K562 (cell line): ENCODE results near the gene SAXO1. TPM values are rescaled to one million over a fixed set of nuclear protein-coding genes. Genes with fewer than 3 reads are reported as not detected.
A peak's percentile ranks its signal among the peaks of the same experiment; 100 is the strongest.

Experiments
- ATAC-seq: fragments of 200-7000 bp; cut with Tn5 transposase; 3 replicates; pipeline ENCODE4 v1.9.1; 2020; ENCODE audit warnings: moderate library complexity
- BruUV-seq: library from RNA; stranded (reverse); fragments of 400-500 nt; replicated peaks from 2 replicates; lab custom pipeline; 2021; lab: Mats Ljungman, UMichigan
- CTCF ChIA-PET: fragments of 300-600 bp; formaldehyde crosslinking; extraction: SDS; loops from one replicate; lab custom pipeline; 2021; ENCODE audit warnings: low intra/inter-chr PET ratio; lab: Yijun Ruan, JAX
- POLR2A ChIA-PET: fragments of 300-600, 350-650 bp; sonication (Branson Sonifier 250); formaldehyde crosslinking; extraction: SDS; loops from one replicate; lab custom pipeline; 2021; ENCODE audit warnings: antibody characterized with exemption, inconsistent platforms; lab: Yijun Ruan, JAX
- DNase-seq, 4 experiments: peaks; one replicate each; pipeline versions ENCODE4 v3.0.0 to v3.0.0-alpha.2; 2011 to 2018; ENCODE audit warnings: low spot score in 3 of 4, mixed read lengths in 3 of 4; ENCODE audit errors: extremely low read depth in 1 of 4
- FAIRE-seq: peaks from 2 replicates; lab custom pipeline; 2011; peaks lifted over from hg19 to GRCh38; lab: Jason Lieb, UNC
- H2AFZ ChIP-seq: 2 replicates; pipeline ENCODE4 v1.6.0; 2011; ENCODE audit warnings: low read depth, low read length, control low read depth, inconsistent platforms
- H3K27ac ChIP-seq: fragments of 200-600 bp; 3 replicates; pipeline ENCODE4 v1.8.0; 2011; ENCODE audit warnings: low read depth, mild to moderate bottlenecking, control low read depth, inconsistent platforms, low read length, moderate library complexity, mixed read lengths; ENCODE audit errors: extremely low read depth
- H3K27me3 ChIP-seq, 2 experiments: fragments of 300-600 bp in 1 of 2; 2 replicates in 1 of 2; 3 replicates in 1 of 2; pipeline versions ENCODE4 v1.6.0 to v1.8.0; 2011; ENCODE audit warnings: inconsistent platforms in 2 of 2, low read length in 2 of 2, mild to moderate bottlenecking in 1 of 2, mixed read lengths in 1 of 2, moderate library complexity in 1 of 2; ENCODE audit not compliant: control insufficient read depth in 2 of 2, insufficient read depth in 2 of 2
- H3K36me3 ChIP-seq: fragments of 300-600 bp; 3 replicates; pipeline ENCODE4 v1.8.0; 2011; ENCODE audit warnings: mild to moderate bottlenecking, low read length, inconsistent platforms; ENCODE audit not compliant: control insufficient read depth, insufficient read depth
- H3K4me1 ChIP-seq, 2 experiments: fragments of 200-600 bp in 1 of 2; replicated peaks in 1 of 2; 2 replicates in 1 of 2; 3 replicates in 1 of 2; pipeline versions ENCODE4 v1.5.1 to v1.8.0; 2011; ENCODE audit warnings: inconsistent platforms in 2 of 2, low read length in 2 of 2, mild to moderate bottlenecking in 1 of 2, mixed read lengths in 1 of 2, moderate library complexity in 1 of 2; ENCODE audit not compliant: control insufficient read depth in 2 of 2, insufficient read depth in 2 of 2
- H3K4me2 ChIP-seq: 2 replicates; pipeline ENCODE4 v1.6.1; 2011; ENCODE audit warnings: low read length, control low read depth, inconsistent platforms, mixed read lengths; ENCODE audit not compliant: insufficient read depth
- H3K4me3 ChIP-seq: fragments of 200-600 bp; sonication (generic), shearing (Covaris generic); 2 replicates; pipeline ENCODE4 v1.5.1; 2016; ENCODE audit warnings: control low read depth, inconsistent platforms
- H3K79me2 ChIP-seq: fragments of 200-600 bp; 3 replicates; pipeline ENCODE4 v1.8.0; 2011; ENCODE audit warnings: low read length, inconsistent platforms; ENCODE audit not compliant: control insufficient read depth, insufficient read depth
- H3K9ac ChIP-seq, 2 experiments: 2 replicates each; pipeline versions ENCODE4 v1.6.0 to v1.6.1; 2011; ENCODE audit warnings: low read depth in 2 of 2, low read length in 2 of 2, control low read depth in 1 of 2, inconsistent platforms in 1 of 2, mild to moderate bottlenecking in 1 of 2, mixed read lengths in 1 of 2; ENCODE audit not compliant: insufficient read depth in 1 of 2
- H3K9me1 ChIP-seq: one replicate; pipeline ENCODE4 v1.6.0; 2011; ENCODE audit warnings: inconsistent platforms, mild to moderate bottlenecking, low read length, moderate library complexity; ENCODE audit not compliant: control insufficient read depth, insufficient read depth
- H3K9me3 ChIP-seq: replicated peaks from 2 replicates; pipeline ENCODE4 v1.5.1; 2011; ENCODE audit warnings: low read depth, low read length, inconsistent platforms; ENCODE audit not compliant: control insufficient read depth, insufficient read depth
- H4K20me1 ChIP-seq: replicated peaks from 2 replicates; pipeline ENCODE4 v1.6.1; 2011; ENCODE audit warnings: low read length, inconsistent platforms, mixed read lengths; ENCODE audit not compliant: control insufficient read depth, insufficient read depth
- CXXC5 ChIP-seq: fragments of 250-450 bp; sonication (Bioruptor Pico); IDR thresholded peaks from 2 replicates; pipeline ENCODE4 v1.8.0; 2022; ENCODE audit warnings: inconsistent platforms, mild to moderate bottlenecking, moderate library complexity
- RB1 ChIP-seq: fragments of 450-650 bp; IDR thresholded peaks from 2 replicates; pipeline ENCODE4 v1.6.1; 2017; ENCODE audit warnings: low read depth, mild to moderate bottlenecking
- RBFOX2 ChIP-seq: fragments of 200-400 bp; formaldehyde crosslinking; IDR thresholded peaks from 2 replicates; pipeline ENCODE4 v1.6.1; 2017; ENCODE audit warnings: low read depth, mild to moderate bottlenecking, low read length, moderate library complexity
- SIRT6 ChIP-seq: IDR thresholded peaks from one replicate; pipeline ENCODE4 v1.6.1; 2012; ENCODE audit warnings: low read depth, mild to moderate bottlenecking, control low read depth, inconsistent platforms, low read length, moderate library complexity
- UBTF ChIP-seq, 2 experiments: IDR thresholded peaks; 2 replicates each; pipeline ENCODE4 v1.6.1; 2012; ENCODE audit warnings: improper control_type of control experiment in 2 of 2, low read depth in 2 of 2, low read length in 2 of 2, borderline replicate concordance in 1 of 2
- ZC3H11A ChIP-seq: IDR thresholded peaks from 2 replicates; pipeline ENCODE4 v1.6.1; 2012; ENCODE audit warnings: low read depth, low read length, improper control_type of control experiment
- ZNF609 ChIP-seq: sonication (generic); formaldehyde crosslinking; IDR thresholded peaks from 2 replicates; pipeline ENCODE4 v1.8.1; 2023; ENCODE audit warnings: missing genetic modification reagents, mild to moderate bottlenecking, borderline replicate concordance
- ZNF696 ChIP-seq: fragments of 250-450 bp; sonication (Bioruptor Pico); conservative IDR thresholded peaks from 2 replicates; pipeline ENCODE4 v1.4.0; 2020; ENCODE audit warnings: mild to moderate bottlenecking, moderate library complexity
- ZNF76 ChIP-seq: fragments of 250-450 bp; sonication (Bioruptor Pico); IDR thresholded peaks from 2 replicates; pipeline ENCODE4 v1.4.0; 2020; ENCODE audit warnings: mild to moderate bottlenecking, moderate library complexity, borderline replicate concordance
- ZNF79 ChIP-seq: fragments of 250-450 bp; sonication (Bioruptor Pico); IDR thresholded peaks from 2 replicates; pipeline ENCODE4 v1.4.0; 2020; ENCODE audit warnings: low read depth, mild to moderate bottlenecking, moderate library complexity
- WGBS: fragments of 100-300 bp; shearing (Covaris generic); methylation state at CpG from one replicate; pipeline ENCODE4 v1.1.6; 2016; ENCODE audit warnings: low coverage, mixed read lengths; ENCODE audit not compliant: insufficient coverage; ENCODE audit errors: missing lambda C conversion rate; 5-methylcytosine and 5-hydroxymethylcytosine counted together
- in situ Hi-C: fragments of 300-500 bp; cut with MboI; formaldehyde crosslinking; loops from 4 replicates; pipeline ENCODE4 v1.15.0; 2018; ENCODE audit warnings: inconsistent platforms, mixed read lengths
- intact Hi-C: fragments of 100-400 bp; cut with micrococcal nuclease; formaldehyde crosslinking; loops from 2 replicates; pipeline ENCODE4 v1.14.2; 2022
- polyA plus RNA-seq, 8 experiments: library from polyadenylated mRNA; depleted of rRNA in 4 of 8; stranded (reverse) in 5 of 8; unstranded in 3 of 8; fragments of >200 nt; fragmentation: Nextera tagmentation in 2 of 8; fragmentation: Illumina TruSeq in 1 of 8; extraction: Ambion mirVana in 2 of 8; extraction: Trizol in 1 of 8; gene quantifications; 2 replicates each; pipeline versions ENCODE4 v1.2.1 to v1.2.3, GENCODE V29; 2011 to 2014; ENCODE audit warnings: inconsistent platforms in 1 of 8, missing spikeins in 1 of 8
- total RNA-seq, 7 experiments: library from RNA; depleted of rRNA in 6 of 7; stranded (reverse); fragments of >200 nt in 6 of 7; fragmentation: Illumina TruSeq in 2 of 7; extraction: Trizol in 2 of 7; gene quantifications; 2 replicates each; pipeline versions ENCODE4 v1.2.1 to v1.2.3, GENCODE V29; 2011 to 2021; ENCODE audit warnings: low replicate concordance in 1 of 7
- TF ChIP-seq, protein P1 (sequence below): fragments of 450-650 bp; IDR thresholded peaks from 2 replicates; pipeline ENCODE4 v1.6.1; 2016; ENCODE audit warnings: antibody characterized with exemption

SAXO1 gene
- total and polyA plus RNA-seq, 9 of the 15 experiments (the other 6 are each of a cell fraction or from before 2014, with no cell fraction given), result 0.04 TPM; not detected in 8

DNA sequence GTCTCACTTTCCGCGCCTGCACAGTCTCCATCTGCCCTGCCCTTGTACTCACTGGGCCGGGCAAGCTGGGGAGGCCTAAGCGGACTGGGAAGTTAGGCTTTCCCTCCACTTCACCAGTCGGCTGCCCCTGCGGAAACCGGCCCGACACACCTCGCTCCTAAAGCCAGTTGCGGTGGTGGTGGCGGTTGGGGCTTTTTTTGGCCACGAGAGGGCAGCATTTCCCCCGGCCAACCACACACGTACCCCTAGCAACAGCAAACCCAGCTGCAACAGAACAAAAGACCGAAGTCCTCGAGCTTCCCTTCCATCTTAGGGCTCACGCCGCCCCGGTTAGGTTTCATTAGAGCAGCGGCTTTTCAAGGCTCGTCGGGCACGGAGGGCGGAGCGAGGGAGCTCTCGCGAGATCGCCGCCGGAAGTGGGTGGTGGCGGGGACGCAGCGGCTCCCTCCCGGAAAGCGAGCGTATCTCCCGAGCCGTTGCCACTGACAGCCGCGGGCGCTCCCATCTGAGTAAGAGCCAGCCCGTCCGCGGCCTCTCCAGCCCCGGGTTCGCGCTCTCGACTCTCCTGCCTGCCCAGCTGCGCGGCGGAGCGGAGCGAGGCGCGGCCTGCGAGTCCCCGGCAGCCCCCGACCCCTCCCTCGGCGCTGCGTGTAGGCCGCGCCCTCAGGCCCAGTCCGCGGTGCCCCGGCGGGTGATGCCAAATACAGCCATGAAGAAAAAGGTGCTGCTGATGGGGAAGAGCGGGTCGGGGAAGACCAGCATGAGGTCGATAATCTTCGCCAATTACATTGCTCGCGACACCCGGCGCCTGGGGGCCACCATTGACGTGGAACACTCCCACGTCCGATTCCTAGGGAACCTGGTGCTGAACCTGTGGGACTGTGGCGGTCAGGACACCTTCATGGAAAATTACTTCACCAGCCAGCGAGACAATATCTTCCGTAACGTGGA lies 16.2 kb upstream of the SAXO1 start, which contains the start of gene RRAGA:
Gene RRAGA (plus strand): TSS at position 462 of the 951 bp plus-strand sequence. CDS start 233 bp downstream, at position 695.
- 0 out of 3 replicates have a peak, but pooled peaks cover 2% of the 10 kb centered on the region for H3K36me3 ChIP-seq
- peak within 1 kb of the TSS; percentile 98 for H3K4me2 ChIP-seq
- 0 out of 2 replicates have a peak, but pooled peaks cover 5% of the 10 kb centered on the region for H4K20me1 ChIP-seq
- peak within 1 kb of the TSS; percentile 86 to 91 for H3K9ac ChIP-seq
- in situ Hi-C loops, result no loop called here
- 0% methylated on average over 42 of the region's 82 CpGs for WGBS
- DNase-seq, result peak; percentile 88 to 92 (median 88)
- H3K27me3 ChIP-seq, result no peaks in the 10 kb centered on the region
- BruUV-seq, result no TSS peak
- H3K27ac ChIP-seq, result peak within 1 kb of the TSS; percentile 90
- POLR2A ChIA-PET, result interaction anchor here (0.7 to 1.2 kb wide), 5 partner anchors 15 to 408 kb away, joined by 3 to 5 read pairs (median 3); no protein-coding TSS in a partner anchor
- no peaks in the 10 kb centered on the region for H3K9me1 ChIP-seq
- peak; percentile 74 for FAIRE-seq
- H3K4me3 ChIP-seq, result peak within 1 kb of the TSS; percentile 82
- H3K4me1 ChIP-seq, result peaks cover 3 to 7% of the 10 kb centered on the region in 2 experiments; a peak in 4 of 5 replicates
- H3K9me3 ChIP-seq, result no peaks in the 10 kb centered on the region
- intact Hi-C loops, result loop anchor here (2.0 to 5.0 kb wide), 2 partner anchors 126 to 408 kb away; no protein-coding TSS in a partner anchor
- CTCF ChIA-PET, result no interaction called here
- ATAC-seq, result peak; percentile 90
- H2AFZ ChIP-seq, result peak within 1 kb of the TSS; percentile 94
- H3K79me2 ChIP-seq, result peaks cover 24% of the 10 kb centered on the region
- peak; percentile 97 for TF ChIP-seq RBFOX2
- TF ChIP-seq ZNF79, result no peak
- TF ChIP-seq ZNF696, result no peak
- TF ChIP-seq CXXC5, result peak; percentile 80
- no peak for TF ChIP-seq ZNF76 (CRISPR knock-in tag)
- TF ChIP-seq ZNF609 (CRISPR knock-in tag), result no peak
- TF ChIP-seq UBTF (IDR thresholded peaks at IDR 0.05; ENCODE audit: borderline replicate concordance in 1 of 2, low read depth in 2 of 2, low read length in 2 of 2), result peak; percentile 56 to 66; a peak in 2 of 4 replicates
- TF ChIP-seq RB1, result peak; percentile 37; the same call in 1 of the 2 replicates
- no peak for TF ChIP-seq ZC3H11A
- TF ChIP-seq SIRT6, result no peak
- TF ChIP-seq, protein P1, sequence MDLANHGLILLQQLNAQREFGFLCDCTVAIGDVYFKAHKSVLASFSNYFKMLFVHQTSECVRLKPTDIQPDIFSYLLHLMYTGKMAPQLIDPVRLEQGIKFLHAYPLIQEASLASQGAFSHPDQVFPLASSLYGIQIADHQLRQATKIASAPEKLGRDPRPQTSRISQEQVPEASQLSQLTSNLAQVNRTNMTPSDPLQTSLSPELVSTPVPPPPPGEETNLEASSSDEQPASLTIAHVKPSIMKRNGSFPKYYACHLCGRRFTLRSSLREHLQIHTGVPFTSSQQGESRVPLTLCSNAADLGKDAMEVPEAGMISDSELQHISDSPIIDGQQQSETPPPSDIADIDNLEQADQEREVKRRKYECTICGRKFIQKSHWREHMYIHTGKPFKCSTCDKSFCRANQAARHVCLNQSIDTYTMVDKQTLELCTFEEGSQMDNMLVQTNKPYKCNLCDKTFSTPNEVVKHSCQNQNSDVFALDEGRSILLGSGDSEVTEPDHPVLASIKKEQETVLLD, result 0 out of 2 replicates have a peak, but pooled peaks have one; percentile 16
